HCT116 (cell line): ENCODE data around the gene SMYD3.

Source experiments
- EZH2phosphoT487 ChIP-seq: fragments of 200-600 bp; IDR thresholded peaks from 2 replicates; pipeline ENCODE4 v1.6.1; 2018; ENCODE audit warnings: antibody characterized with exemption, borderline replicate concordance
- JUND ChIP-seq: IDR thresholded peaks from 2 replicates; pipeline ENCODE4 v1.6.1; 2012
- RAD21 ChIP-seq: IDR thresholded peaks from 2 replicates; pipeline ENCODE4 v1.6.1; 2012; ENCODE audit warnings: low read depth, mild to moderate bottlenecking
- YY1 ChIP-seq: IDR thresholded peaks from 2 replicates; pipeline ENCODE4 v1.6.1; 2011; ENCODE audit warnings: low read length, low read depth, moderate library complexity, mild to moderate bottlenecking; ENCODE audit not compliant: insufficient replicate concordance; ENCODE audit errors: extremely low read depth
- TF ChIP-seq, protein P1 (sequence below), 3 experiments: fragments of 200-600 bp in 1 of 3; sonication (generic) in 1 of 3; IDR thresholded peaks in 2 of 3; conservative IDR thresholded peaks in 1 of 3; 2 replicates each; pipeline ENCODE4 v1.5.1; 2012 to 2017; ENCODE audit warnings: low read depth in 2 of 3, low read length in 2 of 3, antibody characterized with exemption in 1 of 3, borderline replicate concordance in 1 of 3, control low read depth in 1 of 3, mild to moderate bottlenecking in 1 of 3, mixed read lengths in 1 of 3, mixed run types in 1 of 3, moderate library complexity in 1 of 3; ENCODE audit not compliant: insufficient read depth in 1 of 3

DNA sequence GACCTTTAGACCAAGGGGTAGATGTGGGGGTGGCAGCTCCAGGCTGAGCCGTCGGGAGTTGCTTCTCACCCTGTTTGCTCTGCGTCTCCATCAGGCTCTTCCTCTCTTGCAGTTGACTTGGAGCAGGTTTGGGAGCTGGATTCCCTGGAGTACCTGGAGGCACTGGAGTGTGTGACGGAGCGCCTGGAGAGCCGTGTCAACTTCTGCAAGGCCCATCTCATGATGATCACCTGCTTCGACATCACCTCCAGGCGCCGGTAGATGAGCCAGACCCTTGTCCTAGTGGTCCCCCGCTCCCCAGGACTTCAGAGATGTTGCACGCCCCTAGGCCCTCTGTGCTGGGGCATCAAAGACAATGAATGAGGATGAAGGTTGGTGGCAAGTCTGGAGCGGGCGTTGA is 804.7 kb downstream of the SMYD3 start:
- TF ChIP-seq, protein P1, sequence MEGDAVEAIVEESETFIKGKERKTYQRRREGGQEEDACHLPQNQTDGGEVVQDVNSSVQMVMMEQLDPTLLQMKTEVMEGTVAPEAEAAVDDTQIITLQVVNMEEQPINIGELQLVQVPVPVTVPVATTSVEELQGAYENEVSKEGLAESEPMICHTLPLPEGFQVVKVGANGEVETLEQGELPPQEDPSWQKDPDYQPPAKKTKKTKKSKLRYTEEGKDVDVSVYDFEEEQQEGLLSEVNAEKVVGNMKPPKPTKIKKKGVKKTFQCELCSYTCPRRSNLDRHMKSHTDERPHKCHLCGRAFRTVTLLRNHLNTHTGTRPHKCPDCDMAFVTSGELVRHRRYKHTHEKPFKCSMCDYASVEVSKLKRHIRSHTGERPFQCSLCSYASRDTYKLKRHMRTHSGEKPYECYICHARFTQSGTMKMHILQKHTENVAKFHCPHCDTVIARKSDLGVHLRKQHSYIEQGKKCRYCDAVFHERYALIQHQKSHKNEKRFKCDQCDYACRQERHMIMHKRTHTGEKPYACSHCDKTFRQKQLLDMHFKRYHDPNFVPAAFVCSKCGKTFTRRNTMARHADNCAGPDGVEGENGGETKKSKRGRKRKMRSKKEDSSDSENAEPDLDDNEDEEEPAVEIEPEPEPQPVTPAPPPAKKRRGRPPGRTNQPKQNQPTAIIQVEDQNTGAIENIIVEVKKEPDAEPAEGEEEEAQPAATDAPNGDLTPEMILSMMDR (IDR thresholded peaks at IDR 0.05 in 2 of 3, conservative IDR thresholded peaks at IDR 0.05 in 1 of 3; ENCODE audit: borderline replicate concordance in 1 of 3, insufficient read depth in 1 of 3, low read depth in 2 of 3, low read length in 2 of 3), result no peak
- no peak for TF ChIP-seq JUND
- no peak for TF ChIP-seq EZH2phosphoT487
- TF ChIP-seq RAD21, result no peak
- no peak for TF ChIP-seq YY1
